ENCODE results near the gene IGDCC3.
"Not testable (repeated sequence)": the region's sequence is repeated elsewhere in the genome, so short reads cannot be mapped to it uniquely, and the experiment has no call there.

IGDCC3 gene

GRCh38 chr15:65405791-65406423 is 28.1 kb upstream of the IGDCC3 start:
- DNase-seq: no peak

DNA sequence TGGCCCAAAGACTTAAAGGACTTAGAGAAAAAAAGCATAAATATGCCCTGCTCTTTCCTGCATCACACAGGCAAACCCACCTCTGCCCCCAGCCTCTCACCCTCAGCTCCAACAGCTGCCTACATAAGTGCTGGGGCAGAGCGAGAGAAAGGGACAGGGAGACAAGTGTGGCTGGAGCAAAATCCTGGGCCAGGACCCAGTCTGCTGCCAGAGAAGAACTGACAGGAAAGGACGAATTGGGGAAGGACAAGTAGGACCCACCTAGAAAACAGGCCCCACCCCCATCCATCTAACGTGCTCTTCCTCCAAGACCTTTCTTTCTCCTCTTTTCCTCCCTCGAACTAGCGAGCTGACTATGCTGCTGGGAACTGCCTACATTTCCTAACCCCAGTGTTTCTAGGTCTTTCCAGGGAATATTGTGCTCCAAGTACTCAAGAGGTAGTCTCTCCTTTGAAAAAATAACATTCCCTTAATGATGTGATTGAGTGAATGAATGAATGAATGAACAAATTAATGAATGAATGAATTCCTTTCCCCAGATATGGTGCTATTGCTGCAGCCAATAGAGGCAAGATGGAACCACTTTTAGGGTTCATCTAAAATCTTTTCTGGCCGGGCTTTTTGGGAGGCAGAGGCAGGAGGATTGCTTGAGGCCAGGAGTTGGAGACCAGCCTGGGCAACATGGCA is 26.5 kb upstream of the IGDCC3 start:
- no peak for DNase-seq

DNA sequence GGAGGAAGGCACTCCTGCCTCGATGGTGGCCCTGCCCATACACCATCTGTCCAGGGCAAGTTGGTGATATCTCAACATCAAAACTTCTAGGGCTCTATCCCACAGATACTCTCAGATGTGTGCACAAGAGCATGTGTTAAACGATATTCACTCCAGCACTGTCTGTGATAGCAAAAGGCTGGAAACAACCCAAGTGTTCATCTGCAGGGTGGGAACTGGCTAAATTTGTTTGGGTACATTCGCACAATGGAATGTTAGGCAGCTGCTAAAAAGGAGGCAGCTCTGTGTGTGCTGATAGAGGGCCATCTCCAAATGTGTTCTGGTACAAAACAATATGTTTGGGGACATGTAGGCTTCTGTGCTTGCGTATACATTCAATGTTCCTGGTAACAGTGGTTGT is 25.2 kb upstream of the IGDCC3 start:
- DNase-seq: no peak

DNA sequence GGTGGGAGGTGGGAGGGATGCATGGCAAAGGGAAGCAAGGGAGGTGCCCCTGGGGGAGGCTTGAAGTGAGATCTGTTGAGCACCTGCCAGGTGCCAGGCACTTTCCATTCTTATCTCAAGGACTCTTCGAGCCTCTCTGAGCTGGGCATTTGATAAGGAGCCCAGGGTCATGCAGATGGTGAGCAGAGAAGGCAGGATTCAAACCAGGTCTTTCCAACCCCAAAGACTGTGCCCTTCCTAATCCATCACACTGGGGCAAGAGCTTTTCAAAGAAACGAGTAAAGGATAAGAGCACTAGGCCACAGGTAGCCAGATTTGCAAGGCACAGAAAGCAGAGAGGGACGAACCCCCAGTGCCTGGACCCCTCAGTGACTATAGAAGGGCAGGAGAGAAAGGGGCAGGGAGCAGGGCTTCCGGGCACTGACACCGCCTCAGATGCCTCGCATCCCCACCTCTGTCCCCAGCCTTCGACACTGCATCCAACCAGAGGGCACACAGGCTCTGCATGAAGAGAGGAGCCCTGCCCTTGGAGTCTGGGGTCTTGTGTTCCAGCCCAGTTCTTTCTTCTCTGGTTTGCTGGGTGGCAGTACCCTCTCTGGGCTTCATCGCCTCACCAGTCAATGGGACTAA is 23.9 kb upstream of the IGDCC3 start:
- no peak for DNase-seq

DNA sequence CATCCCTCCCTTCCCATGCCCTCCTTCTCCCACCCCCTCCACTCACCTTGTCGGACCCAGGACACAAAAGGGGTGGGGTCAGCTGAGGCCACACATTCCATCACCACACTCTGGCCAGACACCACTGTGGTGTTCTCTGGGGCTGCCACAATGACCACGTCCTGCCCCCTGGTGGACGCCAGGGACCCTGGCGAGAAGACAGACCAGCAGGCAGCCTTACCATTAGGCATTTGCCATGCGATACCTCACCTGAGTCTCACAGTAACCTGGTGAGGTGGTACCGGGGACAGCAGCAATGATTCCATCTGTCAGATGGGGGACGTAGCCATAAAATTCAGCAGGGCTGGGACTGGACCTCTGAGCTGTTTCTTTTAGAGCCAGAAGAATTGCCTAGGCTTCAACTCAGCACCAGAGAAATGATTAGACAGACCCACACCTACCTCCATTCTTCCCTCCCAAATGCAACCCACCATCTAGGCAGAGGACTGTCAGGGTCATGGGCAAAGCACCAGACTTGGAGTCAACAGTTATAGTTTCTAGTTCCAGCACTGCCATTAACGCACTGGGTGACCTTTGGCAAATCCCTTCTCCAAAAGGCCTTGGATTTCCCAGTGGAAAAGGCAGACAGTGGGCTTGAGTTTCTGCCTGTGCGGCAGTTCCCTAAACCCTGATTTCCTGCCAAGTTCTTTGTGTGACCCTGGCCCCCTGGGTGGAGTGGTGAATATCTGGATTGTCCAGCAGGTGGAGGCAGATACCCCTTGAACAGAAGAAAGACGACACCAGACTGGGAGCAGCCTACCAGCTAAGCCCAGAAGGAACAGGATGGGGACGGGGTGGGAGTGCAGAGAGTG is 23.2 kb upstream of the IGDCC3 start:
- DNase-seq: peak; percentile 63

DNA sequence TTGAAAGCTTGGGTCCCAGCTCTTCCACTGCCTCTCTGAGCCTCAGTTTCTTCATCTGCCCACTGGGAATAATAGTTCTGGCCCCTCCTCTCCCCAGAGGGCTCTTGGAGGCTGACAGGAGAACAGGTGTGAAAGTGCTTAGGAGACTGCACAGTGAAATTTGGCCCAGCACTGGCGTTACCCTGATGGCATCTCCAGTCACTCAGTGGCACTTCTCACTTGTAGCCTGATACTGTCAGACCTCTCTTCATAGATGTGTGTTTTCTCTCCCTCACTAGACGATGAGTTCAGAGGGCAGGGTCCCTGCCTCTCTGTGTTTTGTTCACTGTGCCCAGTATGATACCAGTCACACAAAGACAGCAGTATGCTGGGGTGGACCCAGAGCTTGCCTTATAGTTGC is 22.2 kb upstream of the IGDCC3 start:
- DNase-seq: no peak

DNA sequence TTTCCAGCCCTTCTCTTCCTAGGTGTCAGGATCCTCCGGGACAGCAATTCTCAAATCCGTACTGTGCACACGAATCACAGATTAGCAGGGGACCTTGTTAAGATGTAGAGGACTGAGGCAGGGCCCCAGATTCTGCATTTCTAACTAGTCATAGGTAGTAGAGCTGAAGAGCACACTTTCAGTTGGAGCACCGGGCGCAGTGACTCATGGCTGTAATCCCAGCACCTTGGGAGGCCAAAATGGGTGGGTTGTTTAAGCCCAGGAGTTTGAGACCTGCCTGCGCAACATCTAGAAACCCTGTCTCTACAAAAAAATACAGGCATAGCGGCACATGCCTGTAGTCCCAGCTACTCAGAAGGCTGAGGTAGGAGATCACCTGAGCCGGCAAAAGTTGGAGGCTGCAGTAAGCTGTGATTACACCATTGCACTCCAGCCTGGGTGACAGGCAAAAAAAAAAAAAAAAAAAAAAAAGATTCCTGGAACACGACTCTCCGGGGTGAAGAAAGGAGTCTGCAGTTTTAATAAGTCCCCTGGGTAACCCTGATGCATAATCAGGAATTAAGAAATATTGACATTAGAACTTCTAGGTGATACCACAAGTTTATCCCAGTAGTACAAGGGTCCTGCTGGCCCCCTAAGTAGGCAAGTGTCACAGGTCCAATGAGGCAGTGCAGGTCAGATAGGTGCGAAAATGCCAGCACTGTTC is 21.4 kb upstream of the IGDCC3 start:
- DNase-seq: no peak

DNA sequence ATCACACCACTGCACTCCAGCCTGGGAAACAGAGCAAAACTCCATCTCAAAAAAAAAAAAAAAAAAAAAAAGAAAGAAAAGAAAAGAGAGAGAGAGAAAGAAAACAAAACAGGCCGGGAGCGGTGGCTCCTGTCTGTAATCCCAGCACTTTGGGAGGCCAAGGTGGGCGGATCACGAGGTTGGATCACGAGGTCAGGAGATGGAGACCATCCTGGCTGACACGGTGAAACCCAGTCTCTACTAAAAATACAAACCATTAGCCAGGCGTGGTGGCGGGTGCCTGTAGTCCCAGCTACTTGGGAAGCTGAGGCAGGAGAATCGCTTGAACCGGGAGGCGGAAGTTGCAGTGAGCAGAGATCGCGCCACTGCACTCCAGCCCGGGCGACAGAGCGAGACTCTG is 20.7 kb upstream of the IGDCC3 start:
- DNase-seq: not testable (repeated sequence)

DNA sequence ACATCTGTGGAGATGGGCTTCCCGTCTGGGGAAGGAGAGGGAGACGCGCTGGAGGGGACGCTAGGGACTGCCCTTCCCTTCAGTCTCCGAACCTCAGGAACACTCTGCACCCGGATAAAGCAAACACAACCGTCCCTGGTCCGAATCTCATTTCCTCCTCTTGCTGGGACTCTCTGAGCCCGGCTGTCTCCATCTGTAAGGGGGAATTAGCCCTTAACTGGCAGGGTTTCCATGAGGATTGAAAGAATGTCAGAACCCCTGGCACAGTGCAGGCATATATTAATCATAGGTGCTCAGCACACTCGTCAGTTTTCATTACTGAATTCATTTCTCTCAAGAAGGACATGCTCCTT is 19.1 kb upstream of the IGDCC3 start:
- DNase-seq: no peak

DNA sequence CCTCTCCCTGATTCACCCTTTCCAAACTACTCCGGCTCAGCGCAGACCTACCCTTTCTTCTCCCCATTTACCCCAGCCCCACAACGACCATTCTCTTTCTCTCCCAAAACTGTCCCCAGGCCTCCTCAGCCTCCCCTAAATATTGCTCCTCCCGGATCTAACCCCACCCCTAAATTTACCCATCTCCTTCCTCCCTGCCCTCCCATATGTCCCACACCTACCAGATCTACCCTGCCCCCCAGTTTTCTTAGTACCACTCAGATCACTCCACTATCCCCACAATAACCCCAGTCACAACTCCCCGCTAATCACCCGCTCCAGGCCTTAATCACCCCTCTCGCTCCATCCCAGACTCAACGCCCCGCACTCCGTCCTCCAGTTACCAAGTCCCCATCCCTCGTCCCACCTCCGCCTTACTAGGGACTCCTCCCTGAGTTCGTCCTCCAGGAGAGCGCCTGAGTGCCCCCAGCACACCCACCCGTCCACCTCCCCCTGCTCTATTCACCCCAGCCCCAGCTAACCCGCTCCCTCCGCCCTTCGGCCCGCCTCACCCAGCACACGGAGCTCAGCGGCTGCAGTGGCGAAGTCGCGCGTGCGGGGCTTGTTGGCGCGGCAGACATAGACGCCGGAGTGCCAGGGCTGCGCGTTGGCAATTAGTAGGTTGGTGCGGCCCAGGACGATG is 18.6 kb upstream of the IGDCC3 start:
- DNase-seq: no peak

- no peak for DNase-seq
These were observed 17.9 kb upstream of the IGDCC3 start for GRCh38 chr15:65395567-65396202.

DNA sequence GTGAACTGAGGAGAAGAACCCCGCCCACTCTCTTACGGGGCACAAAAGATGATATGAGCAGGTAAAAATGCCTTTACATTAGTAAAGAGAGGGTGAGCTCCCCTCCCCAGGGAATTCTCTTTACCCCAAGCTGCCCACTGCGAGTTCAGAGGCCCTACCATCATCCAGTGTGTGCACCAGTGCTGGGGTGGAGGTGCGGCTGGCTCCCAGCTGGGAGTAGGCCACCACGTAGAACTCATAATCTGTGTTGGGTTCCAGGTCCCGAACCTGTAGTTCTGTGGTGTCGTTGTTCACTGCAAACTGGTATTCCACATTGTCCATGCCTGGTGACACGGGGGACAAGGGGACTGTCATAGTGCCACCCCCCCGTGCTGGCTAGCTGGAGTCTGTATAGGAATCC is 17.1 kb upstream of the IGDCC3 start:
- no peak for DNase-seq

GRCh38 chr15:65394280-65394789 is 16.5 kb upstream of the IGDCC3 start:
- no peak for DNase-seq

DNA sequence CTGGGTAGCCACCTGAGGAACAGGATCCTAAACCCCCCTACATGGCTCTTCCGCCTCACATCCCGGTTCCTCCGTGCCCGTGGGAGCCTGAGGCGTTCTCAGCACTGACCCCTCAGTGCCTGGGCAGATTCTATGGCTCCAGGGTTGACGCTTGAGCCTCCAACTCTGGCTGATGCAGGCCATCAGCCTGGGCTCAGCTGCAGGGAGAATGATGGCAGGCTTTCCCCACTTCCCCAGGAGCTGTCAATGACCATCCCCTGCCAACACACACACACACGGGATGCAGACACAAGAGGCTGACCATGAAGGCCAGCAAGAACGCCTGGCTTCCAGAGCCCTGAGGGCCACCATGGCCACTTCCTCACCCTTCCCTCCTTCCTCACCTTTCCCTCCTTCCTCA is 15.8 kb upstream of the IGDCC3 start:
- DNase-seq: no peak

- DNase-seq: no peak
These were observed 15.3 kb upstream of the IGDCC3 start for GRCh38 chr15:65393091-65393490.

DNA sequence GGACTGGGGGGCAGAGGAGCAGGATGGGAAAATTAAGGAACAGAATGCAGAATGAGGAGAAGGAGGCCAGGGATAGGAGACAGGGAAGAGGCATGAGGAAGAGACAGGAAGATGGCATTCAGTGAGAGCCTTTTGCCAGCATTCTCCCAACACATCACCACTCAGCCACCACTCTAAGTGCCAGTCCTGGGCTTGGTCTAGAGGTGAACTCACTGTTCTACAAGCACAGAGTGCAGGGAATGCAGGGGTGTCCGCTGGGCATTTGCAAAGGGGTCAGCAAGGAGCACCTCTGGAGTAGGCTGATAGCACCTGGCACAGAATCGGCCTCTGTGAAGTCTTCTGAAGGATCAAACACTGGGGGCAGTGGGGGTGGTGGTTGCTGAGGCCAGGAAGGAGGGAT is 14.6 kb upstream of the IGDCC3 start:
- DNase-seq: no peak

GRCh38 chr15:65391732-65392131 is 13.9 kb upstream of the IGDCC3 start:
- DNase-seq: no peak

DNA sequence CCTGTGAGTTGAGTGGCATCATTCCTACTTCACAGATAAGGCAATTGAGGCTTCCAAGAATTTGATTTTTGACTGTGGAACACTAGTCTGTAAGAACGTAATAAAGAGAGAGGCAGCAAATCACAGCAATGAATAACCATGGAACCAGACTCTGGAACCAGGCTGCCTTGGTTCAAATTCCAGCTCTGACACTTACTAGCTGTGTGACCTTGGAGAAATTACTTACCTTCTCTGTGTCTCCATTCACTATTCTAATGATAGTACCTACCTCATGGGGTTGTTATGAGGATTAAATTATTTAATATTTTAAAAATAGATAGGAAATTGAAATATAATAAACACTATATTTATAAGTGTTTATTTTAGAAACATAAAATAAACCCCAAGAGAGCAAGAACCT is 12.6 kb upstream of the IGDCC3 start:
- DNase-seq: no peak

- DNase-seq: no peak
These were observed 11.4 kb upstream of the IGDCC3 start for GRCh38 chr15:65389226-65389625.

DNA sequence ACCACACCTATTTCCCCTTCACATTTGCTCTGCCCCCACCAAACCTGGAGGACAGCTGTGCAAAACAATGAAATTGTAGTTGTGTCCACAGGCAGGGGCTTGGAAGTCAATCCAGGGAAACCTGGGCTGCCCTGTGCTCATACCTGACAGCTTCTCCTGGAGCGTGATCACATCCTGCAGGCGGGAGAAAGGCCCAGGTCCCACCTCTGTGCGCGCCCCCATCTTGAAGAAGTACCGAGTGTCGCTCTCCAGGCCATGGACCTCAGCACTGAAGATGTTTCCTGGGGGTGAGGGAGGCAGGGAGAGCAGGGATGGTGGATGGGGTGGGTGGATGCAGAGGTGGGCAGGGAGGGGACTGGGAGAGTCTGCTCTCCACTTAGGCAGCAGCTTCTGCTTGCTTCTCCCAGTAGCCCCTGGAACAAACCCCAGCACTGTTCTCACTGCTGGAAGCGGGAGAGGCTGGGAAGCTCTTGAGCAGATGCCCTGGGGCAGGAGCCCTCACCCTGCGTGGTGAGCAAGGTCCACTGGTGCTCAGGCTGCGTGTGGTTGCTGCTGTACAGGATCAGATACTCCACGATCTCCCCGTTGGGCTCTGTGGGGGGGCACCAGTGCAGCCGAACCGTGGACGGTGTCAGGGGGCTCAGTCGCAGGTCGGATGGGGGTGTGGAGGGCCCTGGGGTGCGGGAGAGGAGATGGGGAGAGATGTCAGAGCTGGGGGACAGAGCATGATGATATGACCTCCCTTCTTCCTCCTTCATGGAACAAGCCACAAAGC is 10.7 kb upstream of the IGDCC3 start:
- DNase-seq: no peak

- no peak for DNase-seq
These were observed 9.1 kb upstream of the IGDCC3 start for GRCh38 chr15:65386886-65387285.
